ENCODE measurements around the gene ID3. TPM values are rescaled to one million over a fixed set of nuclear protein-coding genes. Genes with fewer than 3 reads are reported as not detected.

ID3 gene
- total RNA-seq, 1 donor from 2014 or later: 91.4 TPM

DNA sequence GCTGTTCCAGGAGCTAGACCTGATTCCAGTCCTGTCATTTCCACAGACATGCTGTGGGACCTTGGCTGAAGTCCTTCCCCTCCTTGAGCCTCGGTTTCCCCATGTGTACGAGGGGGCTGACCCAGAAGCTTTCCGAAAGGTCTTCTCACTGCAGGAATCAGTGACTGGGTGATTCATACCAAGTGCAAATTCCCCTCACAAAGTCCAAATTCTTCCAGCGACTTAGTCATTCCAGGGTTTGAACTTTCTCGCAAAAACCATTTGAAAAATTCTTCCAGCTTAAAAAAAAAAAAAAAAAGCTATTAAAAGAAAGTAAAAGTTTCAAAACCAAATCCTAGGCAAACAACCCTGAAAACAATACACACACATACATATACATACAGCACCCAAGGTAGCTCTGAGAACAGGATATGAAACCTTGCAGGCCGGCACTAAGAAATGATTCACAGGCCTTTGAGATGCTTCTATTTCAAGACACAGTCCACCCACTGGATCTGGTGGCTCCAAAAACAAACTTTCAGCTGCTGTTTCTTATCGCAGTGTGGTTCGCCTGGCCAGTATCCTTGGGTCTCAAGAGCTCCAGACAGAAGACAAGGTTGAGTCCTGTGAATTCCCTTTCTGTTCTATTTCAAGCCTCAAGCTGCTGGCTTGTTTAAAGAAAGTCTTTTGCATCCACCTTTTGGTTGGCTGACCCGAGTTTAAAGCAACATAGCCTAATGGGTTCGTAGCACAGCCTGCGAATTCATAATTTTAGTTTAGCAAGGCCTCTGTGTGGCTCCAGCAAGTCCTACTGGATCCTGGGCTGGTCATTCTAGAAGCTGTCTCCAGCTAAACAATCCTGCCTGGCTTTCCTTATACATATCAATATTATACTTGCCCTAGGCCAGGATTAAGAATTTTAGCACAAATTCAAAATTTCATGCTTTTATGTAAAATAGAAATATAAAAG lies 18.0 kb upstream of the ID3 start:
- H3K9ac ChIP-seq (ENCODE audit: low read length): peak overlapping the region; percentile 78
- no peaks in the 10 kb centered on the region for H3K27me3 ChIP-seq (ENCODE audit: insufficient read depth, low read length)
- peaks cover 37% of the 10 kb centered on the region for H3K4me1 ChIP-seq (ENCODE audit: insufficient read depth, low read length)
- H3K9me3 ChIP-seq (ENCODE audit: insufficient read depth, low read depth, low read length): no peaks in the 10 kb centered on the region
- no peak overlapping the region for H3K4me3 Mint-ChIP-seq (ENCODE audit: unreplicated experiment)
- DNase-seq (ENCODE audit: low read depth): peak; percentile 97
- H3K4me3 ChIP-seq (ENCODE audit: insufficient read depth, low read depth, low read length): peak overlapping the region; percentile 41
- TF ChIP-seq EZH2 (IDR thresholded peaks at IDR 0.05; ENCODE audit: insufficient read depth, low read length): no peak
- TF ChIP-seq, protein P1, sequence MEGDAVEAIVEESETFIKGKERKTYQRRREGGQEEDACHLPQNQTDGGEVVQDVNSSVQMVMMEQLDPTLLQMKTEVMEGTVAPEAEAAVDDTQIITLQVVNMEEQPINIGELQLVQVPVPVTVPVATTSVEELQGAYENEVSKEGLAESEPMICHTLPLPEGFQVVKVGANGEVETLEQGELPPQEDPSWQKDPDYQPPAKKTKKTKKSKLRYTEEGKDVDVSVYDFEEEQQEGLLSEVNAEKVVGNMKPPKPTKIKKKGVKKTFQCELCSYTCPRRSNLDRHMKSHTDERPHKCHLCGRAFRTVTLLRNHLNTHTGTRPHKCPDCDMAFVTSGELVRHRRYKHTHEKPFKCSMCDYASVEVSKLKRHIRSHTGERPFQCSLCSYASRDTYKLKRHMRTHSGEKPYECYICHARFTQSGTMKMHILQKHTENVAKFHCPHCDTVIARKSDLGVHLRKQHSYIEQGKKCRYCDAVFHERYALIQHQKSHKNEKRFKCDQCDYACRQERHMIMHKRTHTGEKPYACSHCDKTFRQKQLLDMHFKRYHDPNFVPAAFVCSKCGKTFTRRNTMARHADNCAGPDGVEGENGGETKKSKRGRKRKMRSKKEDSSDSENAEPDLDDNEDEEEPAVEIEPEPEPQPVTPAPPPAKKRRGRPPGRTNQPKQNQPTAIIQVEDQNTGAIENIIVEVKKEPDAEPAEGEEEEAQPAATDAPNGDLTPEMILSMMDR (IDR thresholded peaks at IDR 0.05; ENCODE audit: insufficient read depth, low read depth, low read length): no peak
- peak overlapping the region; percentile 97 for H3K27ac Mint-ChIP-seq (ENCODE audit: unreplicated experiment)
- H3K4me2 ChIP-seq (ENCODE audit: low read length): peak overlapping the region; percentile 84
- H3K79me2 ChIP-seq (ENCODE audit: insufficient read depth, low read length): no peaks in the 10 kb centered on the region
- H4K20me1 ChIP-seq (ENCODE audit: insufficient read depth, low read length): no peaks in the 10 kb centered on the region
- H2AFZ ChIP-seq (ENCODE audit: low read depth, low read length): peak overlapping the region; percentile 35
- no peak for FAIRE-seq
- peak overlapping the region; percentile 97 for H3K27ac ChIP-seq (ENCODE audit: low read depth, low read length)
- H3K36me3 Mint-ChIP-seq (ENCODE audit: low read depth, unreplicated experiment): no peaks in the 10 kb centered on the region
- no peaks in the 10 kb centered on the region for H3K36me3 ChIP-seq (ENCODE audit: insufficient read depth, low read length)
- no peaks in the 10 kb centered on the region for H3K27me3 Mint-ChIP-seq (ENCODE audit: low read depth, unreplicated experiment)
- peaks cover 3% of the 10 kb centered on the region for H3K9me3 Mint-ChIP-seq (ENCODE audit: unreplicated experiment)
- H3K4me1 Mint-ChIP-seq (ENCODE audit: low read depth, unreplicated experiment): peaks cover 40% of the 10 kb centered on the region

DNA sequence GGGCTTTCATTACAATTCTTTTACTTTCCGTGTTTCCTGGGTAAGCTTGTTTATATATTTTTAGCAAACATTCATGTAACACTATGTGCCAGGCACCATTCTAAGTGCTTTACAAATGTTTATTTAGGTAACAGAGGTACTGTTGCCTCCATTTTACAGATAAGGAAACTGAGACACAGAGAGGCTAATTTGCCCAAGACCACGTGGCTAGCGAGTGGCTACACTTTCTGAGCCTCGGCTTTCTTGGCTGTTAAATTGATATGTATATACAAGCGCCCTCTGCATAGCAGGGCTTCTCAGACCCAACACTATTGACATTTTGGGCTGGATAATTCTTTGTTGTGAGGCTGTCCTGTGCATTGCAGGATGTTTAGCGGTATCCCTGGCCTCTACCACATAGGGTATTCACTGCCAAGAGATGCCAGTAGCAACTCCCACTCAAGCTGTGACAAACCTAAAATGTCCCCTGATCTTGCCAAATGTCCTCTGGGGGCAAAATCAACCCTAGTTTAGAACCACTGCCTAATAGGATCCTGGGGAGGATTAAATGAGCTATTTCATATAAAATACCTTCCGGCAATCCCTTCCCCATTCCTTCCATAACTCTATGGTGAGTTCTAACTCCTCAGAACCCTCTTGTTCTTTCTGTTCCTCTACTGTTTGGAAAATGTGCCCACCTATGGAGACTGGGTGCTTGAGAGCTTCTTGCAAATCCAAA lies 17.2 kb upstream of the ID3 start:
- H3K27me3 ChIP-seq (ENCODE audit: insufficient read depth, low read length): no peaks in the 10 kb centered on the region
- H3K36me3 ChIP-seq (ENCODE audit: insufficient read depth, low read length): no peaks in the 10 kb centered on the region
- peak overlapping the region; percentile 84 for H3K4me2 ChIP-seq (ENCODE audit: low read length)
- H3K9ac ChIP-seq (ENCODE audit: low read length): peak overlapping the region; percentile 78
- H2AFZ ChIP-seq (ENCODE audit: low read depth, low read length): peak overlapping the region; percentile 35
- H4K20me1 ChIP-seq (ENCODE audit: insufficient read depth, low read length): no peaks in the 10 kb centered on the region
- peaks cover 3% of the 10 kb centered on the region for H3K9me3 Mint-ChIP-seq (ENCODE audit: unreplicated experiment)
- H3K4me3 Mint-ChIP-seq (ENCODE audit: unreplicated experiment): no peak overlapping the region
- H3K79me2 ChIP-seq (ENCODE audit: insufficient read depth, low read length): no peaks in the 10 kb centered on the region
- peak overlapping the region; percentile 97 for H3K27ac ChIP-seq (ENCODE audit: low read depth, low read length)
- H3K27me3 Mint-ChIP-seq (ENCODE audit: low read depth, unreplicated experiment): no peaks in the 10 kb centered on the region
- peak overlapping the region; percentile 41 for H3K4me3 ChIP-seq (ENCODE audit: insufficient read depth, low read depth, low read length)
- no peaks in the 10 kb centered on the region for H3K9me3 ChIP-seq (ENCODE audit: insufficient read depth, low read depth, low read length)
- no peaks in the 10 kb centered on the region for H3K36me3 Mint-ChIP-seq (ENCODE audit: low read depth, unreplicated experiment)
- H3K27ac Mint-ChIP-seq (ENCODE audit: unreplicated experiment): peak overlapping the region; percentile 97
- peaks cover 37% of the 10 kb centered on the region for H3K4me1 ChIP-seq (ENCODE audit: insufficient read depth, low read length)
- peaks cover 40% of the 10 kb centered on the region for H3K4me1 Mint-ChIP-seq (ENCODE audit: low read depth, unreplicated experiment)
- no peak for TF ChIP-seq EZH2 (IDR thresholded peaks at IDR 0.05; ENCODE audit: insufficient read depth, low read length)
- TF ChIP-seq, protein P1 (IDR thresholded peaks at IDR 0.05; ENCODE audit: insufficient read depth, low read depth, low read length): no peak
- DNase-seq (ENCODE audit: low read depth) (no peak), FAIRE-seq (no peak)

Measured in astrocyte (in vitro differentiated cells and primary cell).